Measurements from ENCODE around the gene ABLIM3. TPM values are rescaled to one million over a fixed set of nuclear protein-coding genes. Genes with fewer than 3 reads are reported as not detected.
A peak's percentile ranks its signal among the peaks of the same experiment; 100 is the strongest.

ABLIM3 gene
- total RNA-seq, 4 donors from 2014 or later, result 14.8 to 50.7 (median 25.4) TPM

- Histone ChIP-seq H3K27me3 (no peaks in the 10 kb centered on the region), H3K9me3 (no peaks in the 10 kb centered on the region), H3K4me1 (peaks cover 0 to 22% (median 2%) of the 10 kb centered on the region in 3 donors), H3K36me3 (peaks cover 0 to 63% of the 10 kb centered on the region in 2 donors), H3K27ac (peak overlapping the region in 3 of 4 donors; percentile 5 to 12 (median 9)), H3K4me3 (no peak overlapping the region)
- peak; percentile 74 for ATAC-seq
- TF ChIP-seq POLR2AphosphoS5 (IDR thresholded peaks at IDR 0.05) (peak; percentile 65), CTCF (IDR thresholded peaks at IDR 0.05) (no peak)
- 67 to 70% methylated on average over 2 to 7 of the region's 10 CpGs for WGBS, 2 donors (ENCODE audit: low coverage in 1 of 2)
Observed at GRCh38 chr5:149205625-149206523, 64.6 kb downstream of the ABLIM3 start.

GRCh38 chr5:149206524-149207141 is 65.3 kb downstream of the ABLIM3 start:
- H3K4me1 ChIP-seq, result peaks cover 0 to 25% (median 2%) of the 10 kb centered on the region in 3 donors
- no peak for ATAC-seq
- H3K9me3 ChIP-seq, result no peaks in the 10 kb centered on the region
- H3K36me3 ChIP-seq, result peaks cover 0 to 55% of the 10 kb centered on the region in 2 donors
- WGBS, 2 donors (ENCODE audit: low coverage in 1 of 2), result 63% methylated on average over 7 of the region's 10 CpGs; no CpG with 5 or more reads in 1 of the 2 donors
- H3K27ac ChIP-seq, result peak overlapping the region in 2 of 4 donors; percentile 5 to 9
- TF ChIP-seq POLR2A (IDR thresholded peaks at IDR 0.05) (no peak), POLR2AphosphoS5 (IDR thresholded peaks at IDR 0.05) (no peak), CTCF (IDR thresholded peaks at IDR 0.05) (no peak), EP300 (IDR thresholded peaks at IDR 0.05) (no peak)
- no peak overlapping the region for H3K4me3 ChIP-seq
- no peaks in the 10 kb centered on the region for H3K27me3 ChIP-seq

- peaks cover 0 to 43% of the 10 kb centered on the region in 2 donors for H3K36me3 ChIP-seq
- peaks cover 0 to 37% (median 7%) of the 10 kb centered on the region in 3 donors for H3K4me1 ChIP-seq
Observed at GRCh38 chr5:149207831-149208230, 66.5 kb downstream of the ABLIM3 start.

GRCh38 chr5:149210225-149210624 is 68.9 kb downstream of the ABLIM3 start:
- WGBS, 2 donors (ENCODE audit: low coverage in 1 of 2), result 86 to 100% methylated on average over 2 to 4 of the region's 4 CpGs
- no peak overlapping the region for H3K4me3 ChIP-seq
- H3K4me1 ChIP-seq, result peaks cover 0 to 44% (median 7%) of the 10 kb centered on the region in 3 donors
- ATAC-seq, result no peak
- H3K27me3 ChIP-seq, result no peaks in the 10 kb centered on the region
- H3K9me3 ChIP-seq, result no peaks in the 10 kb centered on the region
- no peak overlapping the region for H3K27ac ChIP-seq
- peaks cover 0 to 25% of the 10 kb centered on the region in 2 donors for H3K36me3 ChIP-seq
- TF ChIP-seq EP300 (IDR thresholded peaks at IDR 0.05) (no peak), CTCF (IDR thresholded peaks at IDR 0.05) (no peak), POLR2A (IDR thresholded peaks at IDR 0.05) (no peak), POLR2AphosphoS5 (IDR thresholded peaks at IDR 0.05) (no peak)

More at GRCh38 chr5:149207831-149208230, 66.5 kb downstream of the ABLIM3 start:
- Histone ChIP-seq H3K27ac (no peak overlapping the region), H3K9me3 (no peaks in the 10 kb centered on the region), H3K4me3 (no peak overlapping the region), H3K27me3 (no peaks in the 10 kb centered on the region)
- ATAC-seq, result no peak
- no peak for TF ChIP-seq CTCF (IDR thresholded peaks at IDR 0.05)
- TF ChIP-seq POLR2AphosphoS5 (IDR thresholded peaks at IDR 0.05), result no peak
- TF ChIP-seq POLR2A (IDR thresholded peaks at IDR 0.05), result no peak
- no peak for TF ChIP-seq EP300 (IDR thresholded peaks at IDR 0.05)
- 79 to 92% methylated on average over 2 of the region's 2 CpGs for WGBS, 2 donors (ENCODE audit: low coverage in 1 of 2)

Measured in gastroesophageal sphincter (tissue), 4 donors.